GM19351 (cell line): ENCODE measurements around the gene DUSP9.

Experiments
- ATAC-seq: cut with Tn5 transposase; IDR thresholded peaks from one replicate; pipeline ENCODE4 v1.9.1; 2021; ENCODE audit warnings: mild to moderate bottlenecking, moderate library complexity; ENCODE audit not compliant: unreplicated experiment

DUSP9 gene

DNA sequence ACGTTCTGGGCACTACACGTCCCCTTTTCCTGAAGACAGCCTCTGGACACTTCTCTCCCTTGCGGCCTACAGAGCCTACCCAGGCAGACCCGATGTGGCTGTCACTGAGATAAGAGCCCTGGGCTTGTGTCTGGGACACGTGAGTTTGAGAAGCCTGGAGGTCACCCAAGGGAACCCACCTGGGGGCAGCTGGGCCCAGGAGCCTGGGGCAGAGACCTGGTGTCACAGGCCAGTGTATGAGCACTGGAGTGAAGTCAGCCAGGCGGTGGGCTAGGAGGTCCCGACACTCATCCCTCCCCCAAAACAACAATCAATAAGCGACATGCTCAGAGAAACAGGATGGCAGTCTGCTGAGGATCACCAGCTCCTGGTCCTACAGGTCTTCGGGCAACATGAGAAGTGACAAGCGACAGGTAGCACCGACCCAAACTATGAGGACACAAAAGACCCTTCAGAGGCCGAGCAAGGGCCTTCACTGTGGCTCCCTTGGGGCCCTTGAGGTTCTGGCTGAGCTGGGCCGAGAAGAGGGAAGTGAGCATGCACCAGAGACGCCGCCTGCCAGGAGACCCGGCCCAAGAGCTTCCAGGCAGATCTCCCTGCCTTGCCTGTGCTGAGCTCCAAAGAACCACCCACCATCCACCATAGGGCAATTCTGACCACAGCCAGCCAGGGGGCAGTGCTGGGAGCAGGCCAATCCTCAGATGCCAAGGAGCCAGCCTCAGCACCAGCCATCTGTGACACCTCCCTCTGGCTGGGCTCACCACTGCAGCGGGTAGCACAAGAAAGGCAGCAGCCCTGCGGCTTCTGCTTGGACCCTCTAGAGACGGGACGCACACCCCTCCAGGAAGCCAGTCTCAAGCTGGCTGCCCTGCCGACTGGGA lies 11.0 kb upstream of the DUSP9 start:
- no peak for ATAC-seq

DNA sequence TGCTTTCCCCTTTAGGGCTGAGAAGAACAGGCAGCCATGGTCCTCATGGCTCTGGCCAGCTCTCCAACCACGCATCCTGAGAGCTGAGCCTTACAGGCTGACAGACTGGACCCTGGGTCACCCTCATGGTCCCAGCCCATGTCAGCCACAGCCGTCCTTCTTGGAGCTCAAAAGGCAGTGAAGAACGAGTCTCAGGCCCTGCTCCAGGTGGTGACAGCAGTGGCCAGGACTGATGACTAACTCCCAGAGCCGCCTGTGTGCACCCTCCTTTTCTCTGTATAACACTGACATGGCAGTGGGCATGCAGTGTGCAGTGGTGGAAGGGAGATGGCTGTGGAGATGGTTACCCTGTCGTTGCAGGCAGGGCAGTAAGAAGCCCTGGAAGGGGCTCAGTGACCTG lies 10.3 kb upstream of the DUSP9 start:
- ATAC-seq = no peak

DNA sequence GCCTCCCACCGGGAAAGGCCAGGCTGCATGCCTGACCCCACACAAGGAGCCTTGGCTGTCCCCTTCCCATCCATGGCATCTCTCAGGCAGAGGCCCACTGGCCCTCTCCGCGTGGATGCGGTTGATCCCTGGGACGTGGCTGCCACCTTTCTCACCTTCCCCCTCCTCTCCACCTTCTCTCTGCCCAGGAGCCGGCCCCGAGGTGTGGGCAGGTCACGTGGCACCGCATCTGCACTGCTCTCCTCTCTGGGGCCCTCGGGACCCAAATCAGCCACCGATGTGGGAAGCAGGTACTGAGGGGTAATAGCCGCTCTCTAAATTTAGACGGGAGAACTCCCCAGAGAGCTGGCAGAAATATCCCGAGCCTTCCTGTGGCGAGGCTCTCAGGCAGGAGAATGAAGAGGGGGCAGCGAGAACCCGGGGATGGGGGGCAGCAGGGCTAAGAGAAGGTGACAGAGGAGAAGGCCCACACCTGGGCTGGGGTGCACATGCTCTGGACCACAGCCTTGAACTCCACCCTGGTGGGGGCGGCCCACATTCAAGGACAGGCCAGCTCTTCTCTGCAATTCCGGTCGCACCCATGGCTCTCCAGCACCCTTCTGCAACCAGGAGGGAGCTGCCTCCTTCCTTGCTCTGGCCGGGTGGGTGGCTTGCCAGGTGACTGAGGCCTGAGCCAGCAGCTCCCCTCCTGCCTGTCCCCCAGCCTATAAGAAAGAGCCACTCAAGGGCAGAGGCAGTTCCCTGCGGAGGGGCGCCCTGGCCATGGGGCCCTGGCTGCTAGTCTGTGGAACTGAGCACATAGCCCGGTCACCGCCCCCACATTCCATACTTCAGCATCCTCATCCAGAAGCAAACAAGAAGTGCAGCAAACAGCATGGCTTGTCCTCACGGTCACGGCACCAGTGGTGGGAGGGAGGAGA lies 9.6 kb upstream of the DUSP9 start:
- ATAC-seq = no peak

DNA sequence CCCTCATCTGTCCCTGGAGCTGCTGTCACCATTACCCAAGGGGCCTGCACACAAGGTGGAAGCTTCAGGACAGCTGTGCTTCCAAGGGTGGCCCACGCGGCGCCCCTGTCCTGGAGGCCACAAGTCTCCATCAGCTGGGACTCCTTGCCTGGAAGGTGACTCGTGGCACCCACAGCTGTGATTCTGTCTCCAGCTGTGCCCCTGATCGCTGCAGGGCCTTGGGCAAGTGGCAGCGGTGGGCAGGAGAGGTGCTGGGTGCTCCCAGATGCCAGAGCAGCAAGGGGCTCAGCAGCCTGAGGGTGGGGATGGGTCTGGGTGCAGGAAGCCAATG lies 9.0 kb upstream of the DUSP9 start:
- no peak for ATAC-seq

DNA sequence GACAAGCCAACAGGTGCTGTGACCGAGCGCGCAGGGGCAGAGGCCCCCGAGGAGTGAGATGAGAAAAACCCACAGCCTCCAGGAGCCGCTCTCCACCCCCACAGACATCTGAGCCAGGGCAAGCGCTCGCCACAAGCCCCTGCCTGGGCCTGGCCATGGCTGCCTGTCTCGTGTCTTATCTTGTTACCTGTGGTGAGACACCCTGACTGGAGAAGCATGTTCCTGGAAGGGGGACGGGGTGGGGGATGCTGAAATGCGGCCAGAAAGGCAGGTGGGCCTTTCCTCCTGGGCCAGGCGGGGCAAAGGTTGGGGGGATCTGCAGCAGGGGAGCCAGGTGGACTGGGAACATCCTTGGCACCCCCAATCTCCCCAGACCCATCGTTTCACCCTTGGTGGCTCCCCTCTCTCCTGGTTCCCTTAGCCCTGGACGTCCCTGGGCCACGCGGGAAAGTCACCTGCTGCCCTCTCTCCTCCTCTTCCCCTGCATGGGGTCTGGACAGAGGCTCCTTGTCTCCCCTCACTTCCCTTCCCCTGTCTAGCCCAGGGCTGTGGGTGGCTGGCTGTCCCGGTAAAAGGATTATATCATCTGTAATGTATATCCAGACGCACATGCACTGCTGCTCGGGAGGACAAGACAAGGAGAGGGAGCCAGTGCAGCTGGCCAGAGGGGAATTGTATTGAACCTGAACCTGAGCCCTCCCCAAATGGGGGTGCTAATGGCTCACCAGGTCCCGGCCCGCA lies 8.4 kb upstream of the DUSP9 start:
- no peak for ATAC-seq

DNA sequence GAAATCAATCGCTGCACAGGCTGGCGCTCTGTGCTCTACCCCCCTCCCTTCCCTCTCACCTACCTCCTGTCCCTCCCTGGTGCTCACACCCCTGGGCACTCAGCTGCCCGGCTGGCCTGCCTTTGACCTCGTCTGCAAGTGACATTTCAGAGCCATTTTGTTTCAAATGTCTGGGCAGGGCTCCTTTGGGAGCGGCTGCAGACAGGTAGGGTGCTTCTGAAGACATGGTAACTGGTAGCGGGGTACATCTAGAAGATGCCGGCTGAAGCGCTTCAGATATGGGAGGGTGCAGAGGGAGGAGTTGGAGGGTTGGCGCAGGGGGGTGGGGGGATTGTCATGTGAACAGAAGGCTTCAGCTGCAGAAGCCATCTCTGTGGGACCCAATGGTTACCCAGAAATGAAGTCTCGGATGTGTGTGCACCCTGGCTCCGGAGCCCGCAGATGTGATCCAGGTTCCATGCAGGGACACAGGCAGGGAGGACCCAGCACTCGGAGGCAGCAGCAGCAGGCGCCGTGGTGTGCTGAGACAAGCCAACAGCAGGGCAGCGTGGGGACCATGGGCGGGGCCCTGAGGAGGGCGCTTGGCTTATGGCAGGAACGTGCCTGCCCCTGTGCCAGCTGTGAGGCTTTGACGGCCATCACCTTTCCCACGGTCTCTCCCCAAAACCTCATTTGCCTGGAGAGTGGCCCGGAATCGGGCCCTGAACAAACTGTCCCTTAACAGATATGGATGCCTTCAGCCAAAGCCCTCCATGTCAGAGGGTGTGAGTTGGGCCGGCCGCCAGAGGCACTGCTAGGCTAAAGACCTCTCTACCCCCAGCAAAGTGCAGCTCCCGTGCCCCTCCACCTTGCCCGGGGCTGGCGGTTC lies 7.6 kb upstream of the DUSP9 start:
- ATAC-seq = no peak

DNA sequence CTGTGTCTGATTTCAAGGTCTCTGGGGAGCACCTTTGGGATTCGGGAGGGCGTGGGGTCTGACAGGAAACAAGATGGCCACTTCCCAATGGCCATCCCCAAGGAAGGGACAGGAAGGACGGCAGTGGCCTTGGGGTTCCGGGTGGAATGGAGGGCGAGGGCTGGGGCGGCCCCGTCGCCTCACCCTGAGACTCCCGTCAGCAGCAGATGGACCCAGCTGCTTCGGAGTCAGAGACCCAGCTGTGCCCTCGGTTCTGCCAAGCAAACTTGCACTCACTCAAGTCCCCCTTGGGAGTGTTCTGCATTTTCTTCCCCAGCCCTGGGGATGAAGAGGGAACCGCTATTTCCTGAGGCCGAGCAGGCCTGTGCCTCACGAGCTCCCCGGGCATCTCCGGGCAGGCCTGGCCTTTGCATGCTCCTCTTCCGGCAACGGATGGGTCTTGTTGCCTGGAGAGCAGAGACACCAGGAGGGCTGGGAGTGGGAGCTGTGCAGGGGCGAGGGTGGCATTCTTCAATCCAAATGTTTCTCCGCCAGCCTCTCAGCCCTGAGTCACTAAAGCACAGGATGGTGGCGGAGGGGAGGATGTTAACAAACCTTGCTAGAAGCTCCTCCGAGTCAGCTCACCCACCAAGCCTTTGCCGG lies 6.8 kb upstream of the DUSP9 start:
- ATAC-seq = no peak

DNA sequence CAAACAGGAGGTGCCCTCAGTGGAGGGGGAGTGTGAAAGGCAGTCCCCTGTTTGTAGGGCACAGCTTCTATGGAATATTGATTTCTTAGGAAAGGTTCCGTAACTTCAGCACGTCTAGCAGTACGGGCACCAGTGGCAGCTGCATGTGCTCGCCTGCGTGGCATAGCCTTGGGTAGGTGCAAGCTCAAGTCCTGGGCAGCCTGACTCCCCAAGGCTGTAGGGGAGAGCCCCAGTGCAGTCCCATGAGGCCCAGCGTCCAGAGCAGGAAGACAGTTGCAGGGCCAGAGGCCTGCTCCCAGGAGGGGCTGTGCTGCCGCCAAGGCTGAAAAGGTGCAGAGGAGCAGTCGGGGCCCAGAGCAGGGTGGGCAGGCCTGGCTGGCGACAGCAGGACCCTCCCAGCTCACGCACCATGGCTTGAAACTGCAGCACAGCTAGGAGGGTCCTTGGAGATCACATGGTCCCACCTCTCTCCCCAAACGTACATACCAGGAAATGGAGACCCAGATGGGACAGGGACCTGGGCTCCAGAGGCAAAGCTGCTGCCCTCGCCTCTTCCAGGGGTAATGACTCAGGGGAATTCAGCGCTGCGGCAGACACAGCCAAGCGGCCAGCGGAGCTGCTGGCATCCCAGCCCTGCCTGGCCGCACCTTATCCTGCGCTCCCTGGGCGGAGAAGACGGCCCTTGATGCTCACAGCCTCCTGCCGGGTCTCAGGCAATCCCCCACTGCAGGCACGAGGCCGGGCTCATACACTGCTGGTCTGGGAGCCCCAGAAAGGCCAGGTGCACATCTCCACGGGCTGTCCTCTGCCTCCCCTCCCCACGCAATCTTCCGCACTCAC lies 6.0 kb upstream of the DUSP9 start:
- no peak for ATAC-seq

DNA sequence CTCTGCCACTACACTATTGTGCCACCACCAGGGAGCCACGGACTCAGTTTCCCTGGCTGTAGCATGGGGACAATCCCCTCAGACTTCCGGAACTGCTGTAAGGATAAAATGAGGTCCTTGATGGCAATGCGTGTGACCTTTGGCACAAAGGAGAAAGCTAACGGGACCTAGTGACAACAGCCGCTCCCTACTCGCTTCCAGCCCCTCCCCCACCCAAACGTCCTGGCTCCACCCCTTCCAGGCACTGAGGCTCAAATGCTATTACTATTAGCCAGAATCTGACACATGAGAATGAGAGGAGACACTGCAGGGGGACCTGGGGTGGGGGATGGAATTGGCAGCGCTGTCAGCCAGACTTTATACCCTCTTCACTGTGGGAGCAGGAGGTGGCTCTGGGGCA lies 5.4 kb upstream of the DUSP9 start:
- no peak for ATAC-seq

DNA sequence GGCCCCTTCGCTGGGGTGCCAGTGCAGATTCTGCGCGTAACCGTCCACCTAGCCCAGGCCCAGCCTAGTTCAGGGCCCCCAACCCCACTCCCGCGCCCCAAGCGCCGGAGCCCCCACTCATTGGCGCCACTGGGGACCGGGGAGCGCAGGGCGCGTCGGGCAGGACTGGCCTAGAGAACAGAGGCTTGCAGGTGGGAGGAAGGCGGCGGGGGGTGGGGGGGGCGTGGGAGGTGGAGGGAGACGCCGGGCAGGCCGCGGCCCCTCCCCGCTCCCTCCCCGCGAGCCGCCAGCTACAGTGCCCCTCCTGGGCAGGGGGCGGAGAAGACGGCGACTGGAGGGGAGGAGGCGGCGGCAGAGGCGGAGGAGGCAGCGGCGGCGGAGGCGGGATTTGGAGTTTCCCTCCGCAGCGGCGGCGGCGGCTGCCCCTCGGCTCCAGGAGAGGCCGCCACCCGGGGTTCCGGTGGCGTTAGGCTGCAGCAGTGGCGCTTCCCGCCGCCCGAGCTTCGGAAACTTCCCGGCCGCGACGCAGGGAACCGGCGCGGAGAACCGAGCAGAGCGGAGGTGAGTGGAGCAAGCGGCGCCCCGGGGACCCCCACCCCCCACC lies 4.8 kb upstream of the DUSP9 start:
- ATAC-seq = no peak

DNA sequence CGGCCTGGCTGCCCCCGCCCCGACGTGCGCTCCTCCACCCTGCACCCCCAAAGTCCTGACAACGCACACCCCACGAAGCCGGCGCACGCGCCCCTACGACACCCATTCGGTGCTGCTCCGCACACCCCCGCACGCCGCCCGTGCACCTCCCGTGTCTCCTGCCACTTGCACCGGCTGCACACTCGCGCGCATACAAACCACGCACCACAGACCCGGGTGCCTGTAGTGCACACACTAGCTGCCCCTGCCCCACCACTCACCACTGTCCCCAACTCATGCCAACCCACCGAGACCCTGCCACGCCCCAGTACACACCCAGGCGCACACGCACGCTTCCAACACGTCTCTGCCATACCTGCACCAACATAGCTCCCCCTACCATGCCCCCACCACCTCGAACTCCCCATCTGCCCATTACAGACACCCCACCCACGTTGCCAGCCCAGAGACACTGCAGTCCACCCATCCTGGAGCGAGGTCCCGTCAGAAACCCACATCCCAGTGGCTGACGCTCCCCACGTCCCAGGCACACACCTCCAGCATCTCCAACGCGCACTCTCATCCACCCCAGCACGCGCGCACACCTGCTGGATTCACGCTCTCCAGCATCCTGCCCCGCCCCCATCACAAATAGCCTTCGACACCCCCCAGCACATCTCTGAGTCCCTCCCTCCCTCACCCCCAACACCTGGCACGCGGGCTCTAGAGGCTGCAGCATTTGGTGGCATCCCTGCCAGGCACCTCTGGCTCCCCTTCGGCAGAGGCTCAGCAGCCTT lies 4.2 kb upstream of the DUSP9 start:
- ATAC-seq = no peak

DNA sequence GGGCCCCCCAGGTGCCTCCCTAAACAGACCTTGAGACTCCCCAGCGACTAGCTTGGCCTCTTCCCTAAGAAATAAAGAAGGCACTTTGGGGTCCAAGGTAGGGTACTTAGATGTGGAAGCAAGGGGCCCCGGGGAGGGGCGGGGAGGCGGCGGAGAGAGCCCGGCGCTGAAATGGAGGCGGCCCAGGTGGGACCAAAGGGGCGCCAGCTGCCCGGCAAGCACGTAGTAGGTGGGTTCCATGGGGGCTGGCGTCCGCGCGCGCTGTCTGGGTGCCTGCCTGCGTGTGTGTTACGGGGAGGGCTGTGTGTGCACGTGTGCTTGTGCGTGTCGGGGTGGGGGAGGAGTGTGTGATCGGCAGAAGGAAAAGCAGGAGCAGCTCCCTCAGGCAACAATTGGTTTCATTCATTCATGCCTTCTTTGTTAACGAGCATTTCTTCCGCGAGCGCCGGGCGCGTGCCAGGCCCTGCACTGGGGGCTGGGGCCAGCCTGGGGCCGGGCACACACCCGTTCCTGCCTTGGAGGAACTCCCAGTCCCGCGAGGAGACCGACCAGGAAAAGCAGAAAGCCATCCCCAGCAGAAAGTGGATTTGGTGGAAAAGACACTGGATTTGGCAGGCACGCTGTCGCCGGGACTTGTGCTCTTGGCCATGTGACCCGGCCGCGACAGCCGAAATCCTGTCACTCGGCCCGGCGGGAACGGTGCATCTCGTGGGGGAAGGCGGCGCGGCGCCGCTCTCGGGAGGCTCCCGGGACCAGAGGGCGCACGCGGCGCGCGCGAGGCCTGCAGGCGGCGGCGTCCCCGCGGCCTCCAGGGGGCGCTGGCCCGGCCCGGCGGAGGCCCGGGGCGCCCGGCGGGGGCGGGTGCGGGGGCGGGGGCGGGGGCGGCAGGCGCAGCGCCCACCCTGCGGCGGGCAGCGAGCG lies 3.3 kb upstream of the DUSP9 start:
- ATAC-seq = no peak

DNA sequence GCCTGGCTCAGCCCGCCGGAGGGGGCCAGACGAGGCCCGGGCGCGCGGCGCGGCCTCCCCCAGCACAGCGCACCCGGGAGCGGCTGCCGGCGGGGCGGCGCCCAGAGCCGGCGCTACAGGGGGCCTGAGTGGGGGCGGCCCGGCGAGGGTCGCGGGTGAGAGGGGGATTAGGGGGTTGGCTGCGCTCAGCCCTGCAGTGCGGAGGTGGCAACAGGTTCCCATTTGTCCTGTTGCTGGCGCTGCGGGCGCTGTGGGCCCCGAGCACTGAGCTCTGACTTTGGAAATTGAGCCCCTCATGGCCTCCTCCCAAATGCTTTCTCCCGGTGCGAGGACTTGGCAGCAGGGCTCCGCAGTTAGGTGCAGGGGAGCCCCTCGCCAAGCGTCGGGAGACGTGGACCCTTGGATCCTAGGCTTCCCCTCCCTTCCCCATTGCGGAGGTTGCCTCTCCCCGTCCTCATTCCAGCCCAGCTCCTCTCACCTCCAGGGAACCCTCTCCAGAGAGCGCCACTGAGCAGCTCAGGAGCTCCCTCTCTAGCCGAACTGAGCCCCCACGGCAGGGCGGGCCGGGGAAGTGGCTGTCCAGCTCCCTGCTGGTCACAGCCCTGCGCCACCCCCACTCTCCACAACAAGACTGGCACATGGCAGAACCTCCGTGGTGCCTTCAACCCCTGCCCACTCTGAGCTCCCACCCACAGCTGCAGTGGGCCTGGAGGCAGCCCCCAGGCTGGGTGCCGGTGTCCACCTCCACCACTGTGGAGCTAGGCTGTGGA lies 2.5 kb upstream of the DUSP9 start:
- ATAC-seq = no peak

DNA sequence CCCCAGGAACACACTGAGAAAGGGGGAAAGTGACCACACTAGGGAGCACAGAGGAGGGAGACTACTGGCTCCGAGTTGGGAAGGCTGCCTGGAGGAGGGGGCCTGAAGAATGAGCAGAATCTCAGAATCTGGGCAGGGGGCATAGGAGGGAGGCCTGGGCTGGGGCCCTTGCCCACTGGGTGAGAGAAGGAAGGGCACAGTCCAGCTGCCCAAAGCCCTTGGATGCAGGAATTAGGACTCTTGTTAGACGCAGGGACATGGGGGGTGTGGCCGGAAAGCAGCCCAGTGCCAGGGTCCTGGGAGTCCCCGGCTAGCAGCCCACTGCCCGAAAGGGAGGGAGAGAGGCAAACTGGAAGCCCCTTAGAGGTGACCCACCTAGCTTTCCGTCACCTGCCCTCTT lies 1.9 kb upstream of the DUSP9 start:
- ATAC-seq = no peak

DNA sequence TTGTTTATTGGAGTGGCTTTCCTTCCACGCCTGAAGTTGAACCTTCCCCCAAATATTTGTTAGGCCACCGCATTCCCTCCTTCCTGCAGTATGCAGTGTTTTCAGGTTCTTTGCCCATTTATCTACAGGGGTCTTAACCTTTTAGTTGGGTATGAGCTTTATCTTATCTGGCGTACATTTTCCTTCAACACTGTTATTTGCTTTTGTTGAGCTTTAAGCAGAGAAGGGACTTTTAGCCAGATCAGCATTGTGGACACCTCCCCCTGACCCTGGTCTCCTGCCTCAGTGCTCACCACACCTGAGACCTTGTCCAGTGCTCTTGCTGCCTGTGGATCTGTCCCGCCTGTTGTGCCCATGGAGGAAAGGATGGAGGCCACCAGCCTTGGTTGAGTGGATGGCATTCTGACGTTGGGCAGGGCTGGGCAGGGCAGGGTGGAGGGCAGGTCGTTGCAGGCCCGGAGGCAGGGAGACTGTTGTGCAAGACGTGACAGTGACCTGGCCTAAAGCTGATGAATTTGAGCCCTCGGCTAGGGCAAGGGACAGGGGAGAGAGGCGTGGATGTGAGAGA lies 998 bp upstream of the DUSP9 start:
- ATAC-seq = no peak
